Endothelial cell of umbilical vein (primary cell): ENCODE measurements around the gene ATP12A. TPM values are rescaled to one million over a fixed set of nuclear protein-coding genes. Genes with fewer than 3 reads are reported as not detected.
A peak's percentile ranks its signal among the peaks of the same experiment; 100 is the strongest.

ENCODE experiments used
- BruUV-seq: library from RNA; stranded (reverse); fragments of 400-500 nt; replicated peaks from 2 replicates; lab custom pipeline; 2021; lab: Mats Ljungman, UMichigan
- CTCF ChIA-PET: fragments of 300-600, 350-600 bp; sonication (Branson Sonifier 250); formaldehyde crosslinking; loops from one replicate; lab custom pipeline; 2021; ENCODE audit warnings: antibody characterized with exemption, inconsistent platforms; lab: Charles Lee
- POLR2A ChIA-PET: fragments of 300-600, 350-600 bp; sonication (Branson Sonifier 250); formaldehyde crosslinking; loops from one replicate; lab custom pipeline; 2021; ENCODE audit warnings: antibody characterized with exemption, inconsistent platforms; lab: Charles Lee
- DNase-seq: peaks from one replicate; pipeline ENCODE4 v3.0.0-alpha.2; 2011; ENCODE audit warnings: low read depth, low spot score
- FAIRE-seq: peaks from 2 replicates; lab custom pipeline; 2011; peaks lifted over from hg19 to GRCh38; lab: Jason Lieb, UNC
- H2AFZ ChIP-seq: 2 replicates; pipeline ENCODE4 v1.6.0; 2012; ENCODE audit warnings: low read depth, low read length, control low read depth, inconsistent platforms
- H3K27ac ChIP-seq: 2 replicates; pipeline ENCODE4 v1.5.1; 2011; ENCODE audit warnings: low read depth, mild to moderate bottlenecking, control low read depth, low read length, moderate library complexity; ENCODE audit not compliant: insufficient read depth
- H3K27me3 ChIP-seq, 2 experiments: 2 replicates each; pipeline versions ENCODE4 v1.6.0 to v1.6.1; 2011; ENCODE audit warnings: low read length in 2 of 2, mixed read lengths in 1 of 2; ENCODE audit not compliant: control insufficient read depth in 2 of 2, insufficient read depth in 2 of 2
- H3K36me3 ChIP-seq, 2 experiments: 2 replicates in 1 of 2; 3 replicates in 1 of 2; pipeline ENCODE4 v1.5.1; 2011; ENCODE audit warnings: low read length in 2 of 2, mild to moderate bottlenecking in 1 of 2, moderate library complexity in 1 of 2; ENCODE audit not compliant: control insufficient read depth in 2 of 2, insufficient read depth in 2 of 2; ENCODE audit errors: extremely low read depth in 1 of 2
- H3K4me1 ChIP-seq: 3 replicates; pipeline ENCODE4 v1.5.1; 2011; ENCODE audit warnings: mild to moderate bottlenecking, low read length; ENCODE audit not compliant: control insufficient read depth, insufficient read depth; ENCODE audit errors: extremely low read depth
- H3K4me2 ChIP-seq: 2 replicates; pipeline ENCODE4 v1.6.1; 2011; ENCODE audit warnings: low read length, control low read depth, mixed read lengths; ENCODE audit not compliant: insufficient read depth
- H3K4me3 ChIP-seq, 3 experiments: fragments of 200-600 bp in 1 of 3; sonication (generic), shearing (Covaris generic) in 1 of 3; replicated peaks in 1 of 3; 2 replicates each; pipeline ENCODE4 v1.5.1; 2011 to 2016; ENCODE audit warnings: control low read depth in 3 of 3, low read length in 3 of 3, mild to moderate bottlenecking in 2 of 3, inconsistent platforms in 1 of 3, low read depth in 1 of 3, moderate library complexity in 1 of 3; ENCODE audit not compliant: insufficient read depth in 1 of 3
- H3K79me2 ChIP-seq: 2 replicates; pipeline ENCODE4 v1.6.0; 2012; ENCODE audit warnings: low read length, inconsistent platforms; ENCODE audit not compliant: control insufficient read depth, insufficient read depth
- H3K9ac ChIP-seq: replicated peaks from 2 replicates; pipeline ENCODE3; 2011; ENCODE audit warnings: low read length, control low read depth; ENCODE audit not compliant: insufficient read depth; ENCODE audit errors: extremely low read depth
- H3K9me1 ChIP-seq: replicated peaks from 3 replicates; pipeline ENCODE4 v1.6.0; 2011; ENCODE audit warnings: mild to moderate bottlenecking, low read length; ENCODE audit not compliant: control insufficient read depth, insufficient read depth; ENCODE audit errors: extremely low read depth
- H3K9me3 ChIP-seq: replicated peaks from 2 replicates; pipeline ENCODE4 v1.5.1; 2012; ENCODE audit warnings: low read length, inconsistent platforms; ENCODE audit not compliant: control insufficient read depth, insufficient read depth
- H4K20me1 ChIP-seq: replicated peaks from 2 replicates; pipeline ENCODE3; 2011; ENCODE audit warnings: mild to moderate bottlenecking, low read length; ENCODE audit not compliant: control insufficient read depth, insufficient read depth; ENCODE audit errors: extremely low read depth
- CTCF ChIP-seq, 2 donors: IDR thresholded peaks; 1 replicate in 1 of 2; 2 replicates in 1 of 2; pipeline ENCODE4 v1.5.1; 2011; ENCODE audit warnings: low read length in 2 of 2, mild to moderate bottlenecking in 2 of 2, moderate library complexity in 2 of 2, control low read depth in 1 of 2, inconsistent platforms in 1 of 2, low read depth in 1 of 2; ENCODE audit not compliant: insufficient read depth in 1 of 2; ENCODE audit errors: extremely low read depth in 1 of 2
- FOS ChIP-seq: IDR thresholded peaks from 2 replicates; pipeline ENCODE4 v1.6.1; 2011; ENCODE audit warnings: mild to moderate bottlenecking, low read length, moderate library complexity, borderline replicate concordance; ENCODE audit not compliant: insufficient read depth
- GATA2 ChIP-seq: IDR thresholded peaks from 2 replicates; pipeline ENCODE4 v1.7.0; 2011; ENCODE audit warnings: low read depth, mild to moderate bottlenecking, moderate library complexity, mixed read lengths, low read length; ENCODE audit not compliant: insufficient read length, insufficient read depth
- JUN ChIP-seq: IDR thresholded peaks from 2 replicates; pipeline ENCODE4 v1.6.1; 2011; ENCODE audit warnings: borderline replicate concordance, low read depth; ENCODE audit not compliant: insufficient read length, insufficient read depth
- MAX ChIP-seq: IDR thresholded peaks from 2 replicates; pipeline ENCODE4 v1.6.1; 2011; ENCODE audit not compliant: insufficient read depth, insufficient read length
- MYC ChIP-seq: IDR thresholded peaks from one replicate; pipeline ENCODE4 v1.6.1; 2011; ENCODE audit warnings: mild to moderate bottlenecking, low read depth, low read length
- POLR2AphosphoS5 ChIP-seq: IDR thresholded peaks from 2 replicates; pipeline ENCODE4 v1.6.1; 2012; ENCODE audit warnings: low read depth, mild to moderate bottlenecking, control low read depth, low read length, moderate library complexity; ENCODE audit not compliant: insufficient read depth
- dilution Hi-C: fragments of 300-500 bp; cut with MboI; formaldehyde crosslinking; loops from one replicate; pipeline ENCODE4 v1.15.0; 2019; ENCODE audit warnings: low sequenced_read_pairs; ENCODE audit not compliant: extremely low pct_ligation_motif_present
- intact Hi-C: fragments of 100-400 bp; cut with micrococcal nuclease; formaldehyde crosslinking; loops from one replicate; pipeline ENCODE4 v1.10.0; 2022
- polyA plus RNA-seq, 4 experiments: library from polyadenylated mRNA; depleted of rRNA in 3 of 4; stranded (reverse) in 3 of 4; unstranded in 1 of 4; fragments of >200 nt; gene quantifications; 2 replicates each; pipeline versions ENCODE4 v1.2.1 to v1.2.3, GENCODE V29; 2011 to 2012; ENCODE audit warnings: missing spikeins in 1 of 4
- total RNA-seq: library from RNA; stranded (reverse); gene quantifications from 2 replicates; pipeline ENCODE4 v1.2.3, GENCODE V29; 2021

Gene ATP12A
- total and polyA plus RNA-seq, 2 donors (not counting 3 experiments of a cell fraction or from before 2014, with no cell fraction given): not detected

GRCh38 chr13:24671386-24672113, 8.7 kb upstream of the ATP12A start:
- H3K4me2 ChIP-seq: no peak overlapping the region
- no peaks in the 10 kb centered on the region for H3K79me2 ChIP-seq
- CTCF ChIA-PET: interaction anchor here (0.7 to 2.2 kb wide), 8 partner anchors 9 to 358 kb away, joined by 3 to 15 read pairs (median 3); no protein-coding TSS in a partner anchor
- TF ChIP-seq FOS (no peak), GATA2 (no peak), MAX (no peak), JUN (no peak), CTCF (IDR thresholded peaks at IDR 0.05; ENCODE audit: extremely low read depth in 1 of 2, insufficient read depth in 1 of 2, low read depth in 1 of 2, low read length in 2 of 2) (peak; percentile 38 to 67), POLR2AphosphoS5 (no peak), MYC (no peak)
- H3K27me3 ChIP-seq: peaks cover 4 to 13% of the 10 kb centered on the region in 2 experiments
- intact Hi-C loops (loop anchor here (1.0 kb wide), 1 partner anchor 65 kb away; no protein-coding TSS in a partner anchor), dilution Hi-C loops (no loop called here)
- H3K27ac ChIP-seq: no peak overlapping the region
- no peak overlapping the region for H3K9ac ChIP-seq
- no peaks in the 10 kb centered on the region for H4K20me1 ChIP-seq
- H3K4me1 ChIP-seq: no peaks in the 10 kb centered on the region
- H3K36me3 ChIP-seq: no peaks in the 10 kb centered on the region
- no TSS peak for BruUV-seq
- DNase-seq (peak; percentile 51), FAIRE-seq (peak; percentile 79)
- POLR2A ChIA-PET: no interaction called here
- no peak overlapping the region for H3K4me3 ChIP-seq
- H3K9me3 ChIP-seq: no peaks in the 10 kb centered on the region
- H2AFZ ChIP-seq: no peak overlapping the region
- no peaks in the 10 kb centered on the region for H3K9me1 ChIP-seq
